ENCODE measurements around the gene SLCO2A1. TPM values are rescaled to one million over a fixed set of nuclear protein-coding genes. Genes with fewer than 3 reads are reported as not detected.

The SLCO2A1 gene
- polyA plus RNA-seq, 1 donor = 19.5 TPM

DNA sequence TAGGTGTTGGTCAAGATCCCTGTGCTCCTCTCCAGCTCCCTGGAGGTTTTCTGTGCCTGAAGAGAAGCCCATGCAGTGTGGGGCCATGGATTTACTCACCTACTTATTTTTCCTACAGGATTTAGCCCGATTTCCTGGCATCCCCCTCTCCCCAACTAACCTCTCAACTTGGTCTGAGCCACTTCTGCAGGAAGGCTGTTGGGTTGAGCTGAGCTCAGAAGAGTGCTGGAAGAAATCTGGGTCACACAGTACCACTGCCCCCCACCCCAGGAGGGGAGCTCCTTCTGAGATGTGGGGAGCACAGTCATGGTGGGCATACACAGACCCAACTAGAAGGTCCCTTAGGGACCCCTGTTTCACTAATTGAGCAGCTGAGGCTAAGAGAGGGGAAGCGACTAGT, 34.4 kb upstream of the SLCO2A1 start:
- no peak for DNase-seq

GRCh38 chr3:134061401-134061800, 31.7 kb upstream of the SLCO2A1 start:
- no peak for DNase-seq

- DNase-seq = no peak
Measured at GRCh38 chr3:134060561-134061385, 31.0 kb upstream of the SLCO2A1 start.

DNA sequence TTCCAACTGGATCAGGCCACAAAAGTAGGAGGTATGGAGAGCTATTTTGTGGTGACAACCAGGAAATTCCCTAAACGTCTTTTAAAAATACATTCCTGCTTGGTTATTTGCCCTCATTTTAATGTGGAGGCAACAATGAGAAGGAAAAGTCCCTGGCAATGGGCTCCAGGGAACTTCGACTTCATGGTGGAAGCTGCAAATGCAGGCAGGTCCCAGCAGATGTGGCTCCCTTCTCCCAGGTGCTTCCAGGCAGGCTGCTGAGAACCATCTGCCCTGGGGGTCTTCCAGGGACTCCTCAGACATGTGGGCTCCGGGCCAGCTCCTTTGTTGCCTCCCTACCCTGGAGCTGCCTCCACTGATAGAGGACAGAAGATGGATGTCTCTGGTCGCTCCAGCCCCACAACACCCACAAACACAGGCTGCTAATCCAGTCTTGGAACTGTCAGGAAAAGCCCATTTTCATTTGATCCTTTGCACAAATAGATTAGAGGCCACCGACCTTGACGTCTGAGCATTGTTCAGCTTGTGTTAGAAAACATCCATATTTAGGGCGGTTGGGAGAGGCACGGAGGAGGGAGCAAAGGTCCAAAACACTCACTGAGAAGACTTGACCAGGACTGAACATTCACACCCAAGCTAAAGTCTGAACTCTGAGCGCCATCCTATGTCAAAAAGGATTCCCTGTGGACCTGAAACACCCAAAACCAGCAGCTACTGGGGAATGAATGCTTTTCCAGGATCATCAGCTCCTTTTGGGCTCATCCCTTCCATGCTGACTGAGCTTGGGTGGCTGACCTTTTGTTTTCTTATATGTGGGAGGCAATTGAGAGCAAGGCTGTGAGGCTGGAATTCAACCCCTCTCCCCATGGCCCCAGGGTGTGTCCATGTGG, 30.2 kb upstream of the SLCO2A1 start:
- DNase-seq = no peak

DNA sequence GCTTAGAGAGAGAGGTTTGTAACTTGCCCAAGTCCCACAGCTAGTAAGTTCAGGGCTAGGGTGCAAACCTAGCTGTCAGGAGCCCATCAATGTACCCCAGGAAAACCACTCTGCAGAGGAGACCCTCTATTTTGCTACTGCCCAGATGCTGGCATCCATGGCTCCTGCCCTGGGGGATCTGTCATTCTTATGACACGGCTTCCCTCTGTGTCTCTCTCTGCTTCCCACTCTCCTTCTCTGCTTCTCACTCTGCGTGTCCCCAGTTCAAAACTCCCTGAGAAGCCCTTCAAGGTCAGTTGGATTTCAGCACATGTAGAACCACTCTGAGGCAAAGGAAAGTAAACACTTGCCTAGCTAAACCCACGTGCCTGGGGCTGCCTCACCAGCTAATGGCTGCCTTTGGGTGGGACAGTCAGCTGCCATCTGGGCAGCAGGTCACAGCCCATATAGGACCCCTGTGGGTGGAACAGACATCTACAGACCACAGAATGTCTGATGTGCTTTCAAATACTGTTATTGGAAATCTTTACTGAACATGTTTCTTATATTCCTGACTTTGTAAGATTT, 29.4 kb upstream of the SLCO2A1 start:
- DNase-seq = no peak

GRCh38 chr3:134057654-134058110, 28.0 kb upstream of the SLCO2A1 start:
- no peak for DNase-seq

- DNase-seq = no peak
Measured at GRCh38 chr3:134057006-134057653, 27.4 kb upstream of the SLCO2A1 start.

DNA sequence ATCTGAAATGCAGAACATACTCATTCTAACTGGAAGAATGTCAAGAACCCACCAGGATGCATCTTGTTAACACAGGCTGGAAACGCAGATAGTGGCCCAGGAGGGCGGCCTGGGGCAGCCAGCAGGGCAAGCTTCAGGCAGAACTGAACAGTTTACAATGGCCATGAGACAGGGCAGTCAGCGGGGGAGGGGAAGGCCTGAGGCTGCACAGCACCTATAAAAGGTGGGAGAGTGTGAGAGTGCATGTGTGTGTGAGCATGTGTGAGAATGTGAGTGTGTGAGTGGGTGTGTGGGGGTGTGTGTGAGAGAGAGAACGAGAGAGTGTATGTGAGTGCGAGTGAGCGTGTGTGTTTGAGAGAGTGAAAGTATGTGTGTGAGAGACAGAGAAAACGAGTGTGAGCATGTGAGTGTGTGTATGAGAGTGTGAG, 26.8 kb upstream of the SLCO2A1 start:
- no peak for DNase-seq

DNA sequence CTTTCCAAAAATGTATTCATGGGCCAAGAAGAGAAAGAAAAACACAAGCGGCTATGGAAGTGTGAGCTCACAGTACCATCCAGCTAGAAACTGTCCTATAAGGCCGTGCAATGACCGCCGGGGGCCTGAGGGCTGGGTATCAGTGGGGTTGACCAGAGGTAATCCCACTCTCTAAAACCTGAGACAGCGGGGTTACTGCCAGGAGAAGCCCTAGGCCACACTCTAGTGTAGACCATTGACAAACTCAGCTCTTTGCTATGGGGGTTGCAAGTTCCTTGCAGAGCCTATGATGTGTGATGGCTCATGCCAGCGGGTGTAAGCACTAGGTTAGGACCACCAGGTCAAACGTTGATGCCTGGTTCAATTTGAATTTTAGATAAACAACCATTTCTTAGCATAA, 25.9 kb upstream of the SLCO2A1 start:
- no peak for DNase-seq

GRCh38 chr3:134054881-134055280, 25.2 kb upstream of the SLCO2A1 start:
- DNase-seq = no peak

- DNase-seq = no peak
Measured at GRCh38 chr3:134054231-134054630, 24.5 kb upstream of the SLCO2A1 start.

DNA sequence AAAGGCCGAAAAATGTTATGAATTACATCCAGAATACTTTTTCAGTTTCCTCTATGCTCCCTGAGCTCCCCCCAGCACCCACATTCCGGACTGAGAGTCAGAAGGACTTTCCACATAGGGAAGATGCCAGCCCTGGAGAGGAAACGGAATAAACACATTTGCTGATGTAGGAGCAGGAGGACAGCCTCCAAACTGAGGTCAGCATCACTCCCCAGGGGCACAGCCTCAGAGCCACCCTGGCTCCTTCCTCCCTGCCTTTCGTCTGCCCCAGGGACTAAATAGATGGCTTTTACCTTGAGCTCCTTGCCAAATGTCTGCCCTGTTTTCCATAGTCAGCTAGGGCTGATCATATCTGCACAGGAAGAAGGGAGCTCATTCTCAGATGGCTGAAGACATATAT, 22.6 kb upstream of the SLCO2A1 start:
- no peak for DNase-seq

GRCh38 chr3:134049676-134050075, 20.0 kb upstream of the SLCO2A1 start:
- no peak for DNase-seq

DNA sequence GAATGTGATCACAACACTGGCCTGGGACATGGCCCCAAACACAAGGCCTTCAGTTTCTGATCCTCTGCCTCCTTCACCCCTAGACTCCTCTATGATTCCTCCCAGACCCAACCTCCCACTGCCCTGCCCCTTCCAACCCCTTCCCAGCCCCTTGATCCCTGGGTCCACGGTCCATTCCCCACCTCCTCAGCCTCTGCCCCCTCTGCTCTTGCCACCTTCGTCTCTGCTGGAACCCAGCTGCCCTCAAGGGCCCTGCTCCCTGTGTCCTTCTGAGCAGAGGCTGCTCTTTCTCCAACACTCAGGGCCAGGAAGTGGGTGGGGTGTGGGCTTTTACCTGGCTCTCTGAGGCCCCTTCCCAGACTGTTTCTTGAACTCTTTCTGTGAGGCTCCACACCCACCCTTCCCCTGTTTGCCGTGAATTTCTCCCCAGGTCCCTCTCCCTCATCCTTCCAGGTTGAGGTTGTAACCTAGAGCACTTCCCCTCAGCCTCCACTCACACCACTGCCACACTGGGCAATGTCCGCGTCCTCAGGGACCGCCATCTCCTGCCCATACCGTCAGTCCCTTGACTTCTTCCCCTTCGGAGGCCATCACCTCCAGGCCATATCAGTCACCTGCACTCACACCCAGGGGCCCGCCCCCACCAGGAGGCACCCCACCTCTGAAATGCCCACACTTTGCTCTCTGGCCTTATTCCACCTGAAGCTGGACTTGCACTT, 18.7 kb upstream of the SLCO2A1 start:
- no peak for DNase-seq

DNA sequence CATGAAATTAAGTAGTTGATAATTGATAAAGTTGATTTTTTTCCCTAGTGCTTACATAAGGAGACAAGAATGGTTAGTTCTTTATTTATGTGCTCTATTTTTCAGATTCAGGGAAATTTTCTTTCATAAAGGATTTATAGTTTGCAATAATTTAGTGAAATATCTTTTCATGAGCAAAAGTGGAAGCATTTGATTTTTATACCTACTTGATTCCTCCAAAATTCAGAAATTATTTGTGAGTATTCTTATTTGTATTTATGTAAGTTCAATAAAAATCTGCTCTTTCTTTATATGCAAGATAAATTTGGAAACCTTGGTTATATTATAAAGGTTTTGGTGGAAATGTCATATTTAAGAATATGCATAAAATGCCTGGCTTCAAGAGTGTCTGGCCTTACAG, 14.7 kb upstream of the SLCO2A1 start:
- no peak for DNase-seq

GRCh38 chr3:134040066-134040465, 10.3 kb upstream of the SLCO2A1 start:
- DNase-seq = no peak

DNA sequence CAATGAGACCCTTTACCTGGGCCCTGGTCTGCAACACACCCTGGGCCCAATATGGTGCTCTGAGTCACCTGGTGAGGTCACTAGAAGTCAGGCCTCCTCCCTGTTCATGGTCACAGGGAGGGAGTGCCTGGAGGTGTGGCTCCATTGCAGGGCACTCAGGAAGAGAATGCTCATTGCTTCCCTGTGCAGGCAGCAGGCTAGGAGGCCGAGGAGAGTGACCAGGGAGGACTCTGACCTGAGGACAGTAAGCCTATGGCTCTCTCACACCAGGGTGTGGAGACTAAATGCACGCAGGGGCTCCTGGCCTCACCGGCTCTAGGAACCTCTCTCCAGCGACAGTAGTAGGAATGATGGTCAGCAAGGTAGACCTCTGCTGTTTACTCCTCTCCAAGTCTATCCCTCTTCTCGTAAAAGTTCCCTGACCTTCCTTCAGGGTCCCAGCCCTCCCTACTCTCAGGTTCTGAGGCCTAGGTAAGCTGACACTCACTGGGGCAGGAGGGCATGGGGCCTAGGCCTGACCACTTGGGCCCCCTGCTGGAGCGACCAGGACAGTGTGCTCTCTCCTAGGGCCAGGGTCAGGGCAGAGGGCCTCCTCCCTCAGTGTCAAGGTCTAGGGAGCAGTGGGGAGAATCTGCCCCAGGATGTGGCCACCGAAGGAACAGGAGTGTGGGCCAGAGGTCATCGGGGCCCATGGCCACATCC, 9.6 kb upstream of the SLCO2A1 start:
- DNase-seq = no peak

DNA sequence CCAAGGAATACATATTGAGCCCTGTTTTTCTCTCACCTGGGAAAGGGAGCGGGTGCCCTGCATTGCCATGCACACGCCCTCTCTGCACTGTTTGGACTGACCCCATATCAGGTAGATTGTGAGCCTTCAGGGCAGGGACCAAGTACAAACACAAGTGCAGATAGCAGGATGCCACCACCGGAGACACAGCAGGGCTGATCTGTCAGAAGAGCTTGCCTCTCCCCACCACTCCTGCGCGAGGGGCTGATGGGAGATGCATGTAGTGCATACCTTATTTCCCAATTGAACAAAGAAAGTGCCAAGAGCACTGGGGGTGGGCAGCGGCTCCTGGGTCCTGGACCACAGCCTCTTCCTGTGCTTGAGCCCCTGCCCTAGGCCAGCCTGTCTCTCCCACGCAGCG, 9.0 kb upstream of the SLCO2A1 start:
- DNase-seq = no peak

DNA sequence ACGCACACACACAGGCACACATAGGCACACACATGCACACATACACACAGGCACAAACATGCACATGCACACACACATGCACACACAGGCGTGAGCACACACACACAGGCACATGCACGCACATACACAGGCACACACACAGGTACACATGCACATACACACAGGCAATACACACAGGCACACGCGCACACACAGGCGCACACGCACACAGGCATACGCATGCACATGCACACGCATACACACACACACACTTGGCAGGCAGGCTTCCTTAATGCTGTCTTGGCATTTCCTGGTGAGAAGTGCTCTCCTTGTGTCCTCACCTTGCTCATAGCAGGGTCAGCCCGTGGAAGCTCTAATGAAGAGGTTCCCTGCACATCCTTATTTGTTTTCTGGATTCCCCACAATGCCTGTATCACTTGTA, 8.4 kb upstream of the SLCO2A1 start:
- DNase-seq = no peak

- DNase-seq = no peak
Measured at GRCh38 chr3:134037168-134037567, 7.4 kb upstream of the SLCO2A1 start.

GRCh38 chr3:134036291-134036690, 6.6 kb upstream of the SLCO2A1 start:
- DNase-seq = no peak

Data from left kidney (tissue), 2 donors.